ENCODE measurements around the gene NEU4. TPM values are rescaled to one million over a fixed set of nuclear protein-coding genes. Genes with fewer than 3 reads are reported as not detected.

Gene NEU4
- total and polyA plus RNA-seq, 2 donors from 2014 or later = 0.76 to 2.8 TPM

GRCh38 chr2:241854342-241855244 is 45.6 kb downstream of the NEU4 start:
- intact Hi-C loops (cut with DNase I) = no loop called here
- TF ChIP-seq, protein P1, sequence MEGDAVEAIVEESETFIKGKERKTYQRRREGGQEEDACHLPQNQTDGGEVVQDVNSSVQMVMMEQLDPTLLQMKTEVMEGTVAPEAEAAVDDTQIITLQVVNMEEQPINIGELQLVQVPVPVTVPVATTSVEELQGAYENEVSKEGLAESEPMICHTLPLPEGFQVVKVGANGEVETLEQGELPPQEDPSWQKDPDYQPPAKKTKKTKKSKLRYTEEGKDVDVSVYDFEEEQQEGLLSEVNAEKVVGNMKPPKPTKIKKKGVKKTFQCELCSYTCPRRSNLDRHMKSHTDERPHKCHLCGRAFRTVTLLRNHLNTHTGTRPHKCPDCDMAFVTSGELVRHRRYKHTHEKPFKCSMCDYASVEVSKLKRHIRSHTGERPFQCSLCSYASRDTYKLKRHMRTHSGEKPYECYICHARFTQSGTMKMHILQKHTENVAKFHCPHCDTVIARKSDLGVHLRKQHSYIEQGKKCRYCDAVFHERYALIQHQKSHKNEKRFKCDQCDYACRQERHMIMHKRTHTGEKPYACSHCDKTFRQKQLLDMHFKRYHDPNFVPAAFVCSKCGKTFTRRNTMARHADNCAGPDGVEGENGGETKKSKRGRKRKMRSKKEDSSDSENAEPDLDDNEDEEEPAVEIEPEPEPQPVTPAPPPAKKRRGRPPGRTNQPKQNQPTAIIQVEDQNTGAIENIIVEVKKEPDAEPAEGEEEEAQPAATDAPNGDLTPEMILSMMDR (IDR thresholded peaks at IDR 0.05; ENCODE audit: borderline replicate concordance, extremely low read depth, insufficient read depth) = no peak
- FAIRE-seq (no peak), DNase-seq (peak in 2 of 5 donors; percentile 36 to 69)
- Histone ChIP-seq H3K9ac (ENCODE audit: low read length in 3 of 3) (no peak overlapping the region), H3K27me3 (ENCODE audit: control insufficient read depth, insufficient read depth, low read length) (no peaks in the 10 kb centered on the region), H3K4me3 (ENCODE audit: low read length in 3 of 3) (no peak overlapping the region), H3K9me3 (ENCODE audit: control insufficient read depth in 2 of 3, insufficient read depth in 1 of 3, low read length in 3 of 3) (no peaks in the 10 kb centered on the region), H3K36me3 (ENCODE audit: control insufficient read depth in 2 of 3, insufficient read depth in 3 of 3, low read length in 3 of 3) (no peaks in the 10 kb centered on the region), H3K4me1 (ENCODE audit: control insufficient read depth in 2 of 3, insufficient read depth in 2 of 3, low read depth in 1 of 3, low read length in 3 of 3) (peaks cover 0 to 6% (median 0%) of the 10 kb centered on the region in 3 donors), H3K27ac (ENCODE audit: low read depth in 2 of 2, low read length in 2 of 2) (no peak overlapping the region)

GRCh38 chr2:241855245-241855887 is 46.4 kb downstream of the NEU4 start:
- Histone ChIP-seq H3K9me3 (ENCODE audit: control insufficient read depth in 2 of 3, insufficient read depth in 1 of 3, low read length in 3 of 3) (no peaks in the 10 kb centered on the region), H3K27ac (ENCODE audit: low read depth in 2 of 2, low read length in 2 of 2) (no peak overlapping the region), H3K9ac (ENCODE audit: low read length in 3 of 3) (no peak overlapping the region), H3K4me1 (ENCODE audit: control insufficient read depth in 2 of 3, insufficient read depth in 2 of 3, low read depth in 1 of 3, low read length in 3 of 3) (peaks cover 0 to 6% (median 0%) of the 10 kb centered on the region in 3 donors), H3K27me3 (ENCODE audit: control insufficient read depth, insufficient read depth, low read length) (no peaks in the 10 kb centered on the region), H3K4me3 (ENCODE audit: low read length in 3 of 3) (no peak overlapping the region), H3K36me3 (ENCODE audit: control insufficient read depth in 2 of 3, insufficient read depth in 3 of 3, low read length in 3 of 3) (no peaks in the 10 kb centered on the region)
- intact Hi-C loops (cut with DNase I) = no loop called here
- FAIRE-seq = no peak
- peak in 1 of 5 donors; percentile 74 for DNase-seq
- TF ChIP-seq, protein P1 (IDR thresholded peaks at IDR 0.05; ENCODE audit: borderline replicate concordance, extremely low read depth, insufficient read depth) = no peak

GRCh38 chr2:241855888-241856422 is 47.0 kb downstream of the NEU4 start:
- no peak for DNase-seq
- Histone ChIP-seq H3K4me1 (ENCODE audit: control insufficient read depth in 2 of 3, insufficient read depth in 2 of 3, low read depth in 1 of 3, low read length in 3 of 3) (peaks cover 0 to 6% (median 0%) of the 10 kb centered on the region in 3 donors), H3K9ac (ENCODE audit: low read length in 3 of 3) (no peak overlapping the region), H3K4me3 (ENCODE audit: low read length in 3 of 3) (no peak overlapping the region), H3K27ac (ENCODE audit: low read depth in 2 of 2, low read length in 2 of 2) (no peak overlapping the region), H3K27me3 (ENCODE audit: control insufficient read depth, insufficient read depth, low read length) (no peaks in the 10 kb centered on the region), H3K9me3 (ENCODE audit: control insufficient read depth in 2 of 3, insufficient read depth in 1 of 3, low read length in 3 of 3) (no peaks in the 10 kb centered on the region), H3K36me3 (ENCODE audit: control insufficient read depth in 2 of 3, insufficient read depth in 3 of 3, low read length in 3 of 3) (no peaks in the 10 kb centered on the region)
- FAIRE-seq = no peak
- TF ChIP-seq, protein P1 (IDR thresholded peaks at IDR 0.05; ENCODE audit: borderline replicate concordance, extremely low read depth, insufficient read depth) = no peak
- intact Hi-C loops (cut with DNase I) = no loop called here

Measured in kidney (tissue), 14 donors.